ENCODE data around the gene FAM13B. TPM values are rescaled to one million over a fixed set of nuclear protein-coding genes. Genes with fewer than 3 reads are reported as not detected.

FAM13B gene
- total and polyA plus RNA-seq, 2 of the 8 experiments (the other 6 are each of a cell fraction or from before 2014, with no cell fraction given), result 6.4 to 17.0 TPM

GRCh38 chr5:138054206-138054605, 21.3 kb upstream of the FAM13B start:
- Histone ChIP-seq H3K23me2 (ENCODE audit: low read depth, low read length) (no peaks in the 10 kb centered on the region), H4K5ac (ENCODE audit: insufficient read length, low read depth, low read length) (no peak overlapping the region), H2BK20ac (ENCODE audit: low read length) (no peak overlapping the region), H3K9me3 (ENCODE audit: insufficient read depth in 2 of 2, low read depth in 1 of 2, low read length in 1 of 2) (no peaks in the 10 kb centered on the region), H4K91ac (replicated peaks; ENCODE audit: insufficient read length, low read length) (no peak overlapping the region), H3K18ac (ENCODE audit: extremely low read depth, low read length) (no peak overlapping the region), H4K20me1 (replicated peaks in 1 of 2; ENCODE audit: control insufficient read depth in 1 of 2, insufficient read depth in 2 of 2, low read length in 2 of 2) (no peaks in the 10 kb centered on the region), H3K4me2 (ENCODE audit: insufficient read depth in 1 of 2, low read depth in 2 of 2, low read length in 2 of 2) (no peak overlapping the region), H3K79me1 (ENCODE audit: low read depth, low read length) (no peaks in the 10 kb centered on the region), H3K27me3 (replicated peaks in 1 of 4; ENCODE audit: control insufficient read depth in 3 of 4, extremely low read depth in 1 of 4, insufficient read depth in 3 of 4, low read length in 3 of 4) (no peaks in the 10 kb centered on the region), H3K79me2 (ENCODE audit: control insufficient read depth in 1 of 2, insufficient read depth in 2 of 2, low read length in 2 of 2) (no peaks in the 10 kb centered on the region), H2BK12ac (ENCODE audit: low read depth, low read length) (no peak overlapping the region), H3K36me3 (ENCODE audit: control insufficient read depth in 2 of 4, insufficient read depth in 4 of 4, low read length in 3 of 4) (no peaks in the 10 kb centered on the region), H2AFZ (ENCODE audit: low read length) (no peak overlapping the region), H3K56ac (replicated peaks; ENCODE audit: insufficient read length, low read depth, low read length) (no peak overlapping the region), H3K23ac (ENCODE audit: insufficient read length) (no peak overlapping the region), H3K27ac (ENCODE audit: low read depth, low read length) (no peak overlapping the region), H3K9ac (replicated peaks in 1 of 4; ENCODE audit: extremely low read depth in 1 of 4, low read depth in 3 of 4, low read length in 3 of 4) (no peak overlapping the region), H4K8ac (ENCODE audit: extremely low read depth, insufficient read depth, low read length) (no peak overlapping the region), H3K4ac (replicated peaks; ENCODE audit: insufficient read length, low read depth, low read length) (no peak overlapping the region), H3K4me3 (ENCODE audit: extremely low read depth in 1 of 4, insufficient read depth in 2 of 4, low read depth in 3 of 4, low read length in 4 of 4) (no peak overlapping the region), H3K4me1 (replicated peaks in 1 of 4; ENCODE audit: control insufficient read depth in 3 of 4, insufficient read depth in 4 of 4, low read length in 3 of 4) (peaks cover 0 to 3% (median 0%) of the 10 kb centered on the region in 4 experiments; a peak in 1 of 7 replicates), H2AK5ac (ENCODE audit: low read depth, low read length) (no peak overlapping the region), H3K14ac (ENCODE audit: insufficient read length) (no peak overlapping the region), H2BK15ac (ENCODE audit: low read length) (no peak overlapping the region), H2BK5ac (ENCODE audit: low read depth, low read length) (no peak overlapping the region), H2BK120ac (replicated peaks; ENCODE audit: low read depth, low read length) (no peak overlapping the region)
- CTCF ChIA-PET (ENCODE audit: partially characterized antibody), result interaction anchor here (1.2 to 2.6 kb wide), 5 partner anchors 9 to 18 kb away, joined by 4 to 12 read pairs (median 6); no protein-coding TSS in a partner anchor
- no peak for DNase-seq (ENCODE audit: low read depth in 1 of 2, low spot score in 2 of 2)
- POLR2A ChIA-PET (ENCODE audit: partially characterized antibody), result no interaction called here
- 51% methylated on average over 3 of the region's 3 CpGs; no CpG with 5 or more reads in 1 of the 2 experiments for WGBS, 2 experiments (ENCODE audit: extremely low coverage in 1 of 2, insufficient coverage in 1 of 2, insufficient read length in 1 of 2, insufficient replicate concordance in 2 of 2, low coverage in 1 of 2, low lambda C conversion rate in 2 of 2, missing lambda C conversion rate in 1 of 2)
- no peak for FAIRE-seq
- TF ChIP-seq CEBPB (IDR thresholded peaks at IDR 0.05; ENCODE audit: low read depth, low read length) (no peak), CHD2 (IDR thresholded peaks at IDR 0.05; ENCODE audit: low read length) (no peak), NANOG (IDR thresholded peaks at IDR 0.05; ENCODE audit: insufficient read depth, low read depth, low read length, poor library complexity, severe bottlenecking) (no peak), BRCA1 (IDR thresholded peaks at IDR 0.05; ENCODE audit: low read depth, low read length) (no peak), TCF12 (IDR thresholded peaks at IDR 0.05; ENCODE audit: low read depth, low read length) (no peak), TBP (IDR thresholded peaks at IDR 0.05; ENCODE audit: low read depth, low read length) (no peak), FOSL1 (IDR thresholded peaks at IDR 0.05; ENCODE audit: insufficient read depth, low read depth, low read length) (no peak), E2F6 (IDR thresholded peaks at IDR 0.05) (no peak), KDM4A (IDR thresholded peaks at IDR 0.05; ENCODE audit: low read depth, low read length, severe bottlenecking) (no peak)

All from H1 (cell line).